CD14-positive monocyte (primary cell): ENCODE measurements around the gene GPN1. TPM values are rescaled to one million over a fixed set of nuclear protein-coding genes. Genes with fewer than 3 reads are reported as not detected.

Source experiments
- DNase-seq, 3 donors: peaks; one replicate each; pipeline ENCODE4 v3.0.0-alpha.2; 2011 to 2022
- H2AFZ ChIP-seq: 2 replicates; pipeline ENCODE4 v1.6.0; 2012; ENCODE audit warnings: mild to moderate bottlenecking, low read depth, low read length, inconsistent platforms; ENCODE audit not compliant: insufficient read depth, poor library complexity, severe bottlenecking
- H3K27ac ChIP-seq, 2 donors: 1 replicate in 1 of 2; 2 replicates in 1 of 2; pipeline ENCODE4 v1.5.1; 2012 to 2013; ENCODE audit warnings: low read length in 2 of 2, control low read depth in 1 of 2, inconsistent platforms in 1 of 2, low read depth in 1 of 2, mild to moderate bottlenecking in 1 of 2
- H3K27me3 ChIP-seq, 2 donors: one replicate each; pipeline versions ENCODE4 v1.6.0 to v1.6.1; 2011 to 2013; ENCODE audit warnings: low read length in 2 of 2; ENCODE audit not compliant: control insufficient read depth in 2 of 2, insufficient read depth in 2 of 2
- H3K36me3 ChIP-seq, 2 donors: replicated peaks in 1 of 2; 1 replicate in 1 of 2; 2 replicates in 1 of 2; pipeline versions ENCODE4 v1.5.1 to v1.6.1; 2012 to 2013; ENCODE audit warnings: low read length in 2 of 2, control low read depth in 1 of 2, inconsistent platforms in 1 of 2, mild to moderate bottlenecking in 1 of 2; ENCODE audit not compliant: insufficient read depth in 2 of 2, control insufficient read depth in 1 of 2
- H3K4me1 ChIP-seq, 2 donors: 1 replicate in 1 of 2; 2 replicates in 1 of 2; pipeline versions ENCODE4 v1.5.1 to v1.6.1; 2012 to 2013; ENCODE audit warnings: low read length in 2 of 2, control low read depth in 1 of 2, inconsistent platforms in 1 of 2, mild to moderate bottlenecking in 1 of 2, moderate library complexity in 1 of 2; ENCODE audit not compliant: insufficient read depth in 2 of 2, control insufficient read depth in 1 of 2
- H3K4me2 ChIP-seq: replicated peaks from 2 replicates; pipeline ENCODE3; 2012; ENCODE audit warnings: low read length, moderate library complexity, mild to moderate bottlenecking; ENCODE audit not compliant: poor library complexity, severe bottlenecking; ENCODE audit errors: extremely low read depth
- H3K4me3 ChIP-seq, 3 experiments: fragments of 200-600 bp in 1 of 3; sonication (generic) in 1 of 3; replicated peaks in 1 of 3; 1 replicate in 2 of 3; 2 replicates in 1 of 3; pipeline ENCODE4 v1.5.1; 2011 to 2013; ENCODE audit warnings: low read length in 3 of 3, mild to moderate bottlenecking in 3 of 3, control low read depth in 2 of 3, low read depth in 2 of 3, inconsistent platforms in 1 of 3, moderate library complexity in 1 of 3
- H3K79me2 ChIP-seq: 2 replicates; pipeline ENCODE4 v1.6.0; 2012; ENCODE audit warnings: mild to moderate bottlenecking, control low read depth, inconsistent platforms, low read length, moderate library complexity; ENCODE audit not compliant: insufficient read depth
- H3K9ac ChIP-seq: 2 replicates; pipeline ENCODE4 v1.6.0; 2017; ENCODE audit warnings: low read length, mild to moderate bottlenecking; ENCODE audit not compliant: insufficient read depth, poor library complexity, severe bottlenecking
- H3K9me3 ChIP-seq, 2 donors: replicated peaks in 1 of 2; 1 replicate in 1 of 2; 2 replicates in 1 of 2; pipeline versions ENCODE4 v1.5.1 to v1.6.1; 2012 to 2013; ENCODE audit warnings: low read length in 2 of 2, control low read depth in 1 of 2; ENCODE audit not compliant: control insufficient read depth in 1 of 2, insufficient read depth in 1 of 2
- H4K20me1 ChIP-seq: 2 replicates; pipeline ENCODE4 v1.6.0; 2012; ENCODE audit warnings: mild to moderate bottlenecking, low read length, control low read depth, moderate library complexity; ENCODE audit not compliant: insufficient read depth
- H3K27ac Mint-ChIP-seq, 7 donors: one replicate each; pipeline ENCODE4 v1.8.0; 2020; ENCODE audit warnings: mild to moderate bottlenecking in 7 of 7, mixed read lengths in 7 of 7, moderate library complexity in 6 of 7, inconsistent platforms in 2 of 7
- H3K27me3 Mint-ChIP-seq, 3 donors: one replicate each; pipeline ENCODE4 v1.8.0; 2021 to 2022; ENCODE audit warnings: low read depth in 3 of 3, mild to moderate bottlenecking in 3 of 3, mixed read lengths in 3 of 3, moderate library complexity in 3 of 3, inconsistent platforms in 1 of 3
- H3K36me3 Mint-ChIP-seq, 2 donors: one replicate each; pipeline ENCODE4 v1.8.0; 2020; ENCODE audit warnings: mixed read lengths in 2 of 2, inconsistent platforms in 1 of 2, mild to moderate bottlenecking in 1 of 2
- H3K4me1 Mint-ChIP-seq: one replicate; pipeline ENCODE4 v1.8.0; 2020; ENCODE audit warnings: mild to moderate bottlenecking, mixed read lengths
- H3K4me3 Mint-ChIP-seq, 2 donors: one replicate each; pipeline ENCODE4 v1.8.0; 2020; ENCODE audit warnings: mild to moderate bottlenecking in 2 of 2, mixed read lengths in 2 of 2, moderate library complexity in 1 of 2
- H3K9me3 Mint-ChIP-seq, 7 donors: one replicate each; pipeline ENCODE4 v1.8.0; 2020 to 2022; ENCODE audit warnings: mixed read lengths in 7 of 7, mild to moderate bottlenecking in 6 of 7, moderate library complexity in 6 of 7, inconsistent platforms in 2 of 7
- WGBS: methylation state at CpG from one replicate; pipeline ENCODE4 v1.1.5; 2013; ENCODE audit warnings: missing lambda C conversion rate; ENCODE audit not compliant: insufficient coverage; 5-methylcytosine and 5-hydroxymethylcytosine counted together
- intact Hi-C, 2 donors: fragments of 100-400 bp; cut with micrococcal nuclease; formaldehyde crosslinking; loops; one replicate each; pipeline versions ENCODE4 v1.15.0 to v1.15.1; 2023
- polyA plus RNA-seq, 3 donors: library from polyadenylated mRNA; depleted of rRNA in 1 of 3; unstranded in 2 of 3; stranded (reverse) in 1 of 3; fragments of 300-500 nt in 2 of 3; fragments of >200 nt in 1 of 3; fragmentation: Illumina TruSeq in 2 of 3; gene quantifications; 1 replicate in 2 of 3; 2 replicates in 1 of 3; pipeline ENCODE4 v1.2.3, GENCODE V29; 2012 to 2021
- TF ChIP-seq, protein P1 (sequence below): fragments of 200-600 bp; IDR thresholded peaks from one replicate; pipeline ENCODE4 v1.8.0; 2022; ENCODE audit warnings: antibody characterized with exemption, mild to moderate bottlenecking

GPN1 gene
- polyA plus RNA-seq, 3 donors = 16.1 to 49.8 (median 46.8) TPM

DNA sequence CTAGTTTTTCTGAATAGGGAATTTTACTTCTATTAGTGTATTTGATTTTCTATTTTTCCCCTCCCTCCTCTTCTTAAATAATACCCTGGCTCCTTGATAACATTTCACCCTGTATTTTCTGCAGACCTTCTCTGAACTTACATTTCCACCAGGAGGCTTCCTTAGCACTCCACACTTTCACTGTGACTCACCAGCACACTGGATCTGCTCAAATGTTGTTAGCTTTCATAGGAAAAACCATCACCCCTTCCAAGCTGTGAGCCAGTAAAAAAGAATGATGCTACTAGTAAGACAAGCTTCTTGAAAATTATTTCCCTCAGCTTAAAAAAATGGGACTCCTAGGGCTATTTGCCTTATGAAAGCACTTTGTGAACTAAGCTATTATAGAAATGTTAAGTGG, 18.4 kb downstream of the GPN1 start:
- no peaks in the 10 kb centered on the region for H4K20me1 ChIP-seq
- no peak overlapping the region for H3K4me3 ChIP-seq
- Mint-ChIP-seq H3K27ac (no peak overlapping the region), H3K36me3 (peaks cover 67 to 89% of the 10 kb centered on the region in 2 donors), H3K27me3 (no peaks in the 10 kb centered on the region), H3K4me1 (no peaks in the 10 kb centered on the region), H3K9me3 (no peaks in the 10 kb centered on the region), H3K4me3 (no peak overlapping the region)
- H3K4me1 ChIP-seq = no peaks in the 10 kb centered on the region
- intact Hi-C loops = no loop called here
- no peak overlapping the region for H3K9ac ChIP-seq
- H3K27ac ChIP-seq = no peak overlapping the region
- H3K4me2 ChIP-seq = no peak overlapping the region
- H3K27me3 ChIP-seq = no peaks in the 10 kb centered on the region
- H3K9me3 ChIP-seq = no peaks in the 10 kb centered on the region
- TF ChIP-seq, protein P1, sequence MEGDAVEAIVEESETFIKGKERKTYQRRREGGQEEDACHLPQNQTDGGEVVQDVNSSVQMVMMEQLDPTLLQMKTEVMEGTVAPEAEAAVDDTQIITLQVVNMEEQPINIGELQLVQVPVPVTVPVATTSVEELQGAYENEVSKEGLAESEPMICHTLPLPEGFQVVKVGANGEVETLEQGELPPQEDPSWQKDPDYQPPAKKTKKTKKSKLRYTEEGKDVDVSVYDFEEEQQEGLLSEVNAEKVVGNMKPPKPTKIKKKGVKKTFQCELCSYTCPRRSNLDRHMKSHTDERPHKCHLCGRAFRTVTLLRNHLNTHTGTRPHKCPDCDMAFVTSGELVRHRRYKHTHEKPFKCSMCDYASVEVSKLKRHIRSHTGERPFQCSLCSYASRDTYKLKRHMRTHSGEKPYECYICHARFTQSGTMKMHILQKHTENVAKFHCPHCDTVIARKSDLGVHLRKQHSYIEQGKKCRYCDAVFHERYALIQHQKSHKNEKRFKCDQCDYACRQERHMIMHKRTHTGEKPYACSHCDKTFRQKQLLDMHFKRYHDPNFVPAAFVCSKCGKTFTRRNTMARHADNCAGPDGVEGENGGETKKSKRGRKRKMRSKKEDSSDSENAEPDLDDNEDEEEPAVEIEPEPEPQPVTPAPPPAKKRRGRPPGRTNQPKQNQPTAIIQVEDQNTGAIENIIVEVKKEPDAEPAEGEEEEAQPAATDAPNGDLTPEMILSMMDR = no peak
- no peak overlapping the region for H2AFZ ChIP-seq
- peaks cover 79 to 95% of the 10 kb centered on the region in 2 donors for H3K36me3 ChIP-seq
- no peaks in the 10 kb centered on the region for H3K79me2 ChIP-seq
- no peak for DNase-seq

DNA sequence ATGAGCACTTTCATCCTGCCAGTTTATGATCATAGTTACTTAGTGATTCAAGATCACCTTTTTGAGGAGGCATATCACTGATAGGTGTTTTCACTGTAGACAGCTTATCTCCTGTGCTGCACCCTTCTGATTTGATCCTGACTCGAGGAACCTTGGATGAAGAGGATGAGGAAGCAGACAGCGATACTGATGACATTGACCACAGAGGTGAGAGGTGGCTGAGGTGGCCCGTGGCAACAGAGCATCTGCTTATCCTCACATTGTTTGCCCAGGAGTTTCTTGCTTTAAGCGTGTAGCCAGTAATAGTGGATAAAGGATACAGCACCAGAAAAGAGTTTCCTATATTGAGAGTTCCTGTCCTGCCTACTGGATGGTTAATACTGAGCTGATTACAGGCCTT, 18.9 kb downstream of the GPN1 start:
- no peaks in the 10 kb centered on the region for H3K79me2 ChIP-seq
- peaks cover 82 to 95% of the 10 kb centered on the region in 2 donors for H3K36me3 ChIP-seq
- H3K27me3 Mint-ChIP-seq = no peaks in the 10 kb centered on the region
- TF ChIP-seq, protein P1 = no peak
- H3K4me1 Mint-ChIP-seq = no peaks in the 10 kb centered on the region
- intact Hi-C loops = no loop called here
- H3K27ac Mint-ChIP-seq = no peak overlapping the region
- peaks cover 67 to 88% of the 10 kb centered on the region in 2 donors for H3K36me3 Mint-ChIP-seq
- H3K4me3 ChIP-seq = no peak overlapping the region
- no peak for DNase-seq
- H3K4me2 ChIP-seq = no peak overlapping the region
- WGBS = 92% methylated on average over 3 of the region's 4 CpGs
- no peaks in the 10 kb centered on the region for H3K4me1 ChIP-seq
- no peak overlapping the region for H2AFZ ChIP-seq
- no peak overlapping the region for H3K4me3 Mint-ChIP-seq
- H4K20me1 ChIP-seq = no peaks in the 10 kb centered on the region
- no peaks in the 10 kb centered on the region for H3K9me3 ChIP-seq
- no peaks in the 10 kb centered on the region for H3K27me3 ChIP-seq
- no peak overlapping the region for H3K27ac ChIP-seq
- no peak overlapping the region for H3K9ac ChIP-seq
- no peaks in the 10 kb centered on the region for H3K9me3 Mint-ChIP-seq
